Thyroid gland (tissue), 4 donors: Measurements from ENCODE around the gene APBA1.

Experiments
- POLR2A ChIP-seq, 2 donors: fragments of 450-650 bp; IDR thresholded peaks; one replicate each; pipeline ENCODE4 v1.6.1; 2017; ENCODE audit warnings: antibody characterized with exemption in 2 of 2, mild to moderate bottlenecking in 2 of 2, moderate library complexity in 1 of 2
- TF ChIP-seq, protein P1 (sequence below), 6 experiments: fragments of 200-600 bp in 3 of 6; fragments of 450-650 bp in 3 of 6; sonication (generic) in 3 of 6; IDR thresholded peaks; one replicate each; pipeline ENCODE4 v1.5.1; 2016 to 2019; ENCODE audit warnings: antibody characterized with exemption in 6 of 6, mild to moderate bottlenecking in 2 of 6, inconsistent platforms in 1 of 6, moderate library complexity in 1 of 6

DNA sequence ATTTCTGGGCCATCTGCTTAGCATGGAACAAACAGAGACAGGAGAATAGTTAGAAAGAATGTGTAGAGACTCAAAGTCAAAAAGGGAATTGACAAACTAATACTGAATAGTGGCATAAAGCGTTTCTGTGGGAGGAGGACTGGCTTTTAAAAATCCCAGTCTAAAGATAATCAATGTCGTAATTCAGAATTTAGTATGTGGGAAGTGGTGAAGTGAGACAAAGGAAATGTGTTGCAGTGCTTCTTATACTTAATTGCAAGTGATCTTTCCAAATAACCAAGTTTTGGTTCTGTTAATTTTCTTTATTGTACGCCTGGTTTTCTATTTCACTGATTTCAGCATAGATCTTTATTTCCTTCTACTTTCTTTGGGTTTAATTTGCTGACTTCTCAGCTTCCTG lies 214.0 kb downstream of the APBA1 start:
- TF ChIP-seq, protein P1, sequence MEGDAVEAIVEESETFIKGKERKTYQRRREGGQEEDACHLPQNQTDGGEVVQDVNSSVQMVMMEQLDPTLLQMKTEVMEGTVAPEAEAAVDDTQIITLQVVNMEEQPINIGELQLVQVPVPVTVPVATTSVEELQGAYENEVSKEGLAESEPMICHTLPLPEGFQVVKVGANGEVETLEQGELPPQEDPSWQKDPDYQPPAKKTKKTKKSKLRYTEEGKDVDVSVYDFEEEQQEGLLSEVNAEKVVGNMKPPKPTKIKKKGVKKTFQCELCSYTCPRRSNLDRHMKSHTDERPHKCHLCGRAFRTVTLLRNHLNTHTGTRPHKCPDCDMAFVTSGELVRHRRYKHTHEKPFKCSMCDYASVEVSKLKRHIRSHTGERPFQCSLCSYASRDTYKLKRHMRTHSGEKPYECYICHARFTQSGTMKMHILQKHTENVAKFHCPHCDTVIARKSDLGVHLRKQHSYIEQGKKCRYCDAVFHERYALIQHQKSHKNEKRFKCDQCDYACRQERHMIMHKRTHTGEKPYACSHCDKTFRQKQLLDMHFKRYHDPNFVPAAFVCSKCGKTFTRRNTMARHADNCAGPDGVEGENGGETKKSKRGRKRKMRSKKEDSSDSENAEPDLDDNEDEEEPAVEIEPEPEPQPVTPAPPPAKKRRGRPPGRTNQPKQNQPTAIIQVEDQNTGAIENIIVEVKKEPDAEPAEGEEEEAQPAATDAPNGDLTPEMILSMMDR (IDR thresholded peaks at IDR 0.05): no peak
- TF ChIP-seq POLR2A (IDR thresholded peaks at IDR 0.05): no peak
